Limb (tissue), 2 donors: ENCODE results near the gene SMIM24.
A peak's percentile ranks its signal among the peaks of the same experiment; 100 is the strongest.
"Not testable (repeated sequence)": the region's sequence is repeated elsewhere in the genome, so short reads cannot be mapped to it uniquely, and the experiment has no call there.

Experiments
- DNase-seq, 2 donors: peaks; one replicate each; pipeline ENCODE4 v3.0.0-alpha.2; 2016; ENCODE audit errors: extremely low spot score in 2 of 2

Gene SMIM24

GRCh38 chr19:3480383-3481091, at the start of gene SMIM24:
Gene SMIM24 (minus strand): TSS chr19:3480525. CDS start chr19:3480463, 62 bp downstream.
- no peak for DNase-seq

- not testable (repeated sequence) for DNase-seq
Measured at GRCh38 chr19:3529299-3529698, 49.0 kb upstream of the SMIM24 start.

GRCh38 chr19:3528539-3529211, 48.4 kb upstream of the SMIM24 start:
- DNase-seq: no peak

- DNase-seq: peak in 1 of 2 donors; percentile 23
Measured at GRCh38 chr19:3528080-3528479, 47.8 kb upstream of the SMIM24 start.

- DNase-seq: peak in 1 of 2 donors; percentile 21
Measured at GRCh38 chr19:3527238-3527910, 47.0 kb upstream of the SMIM24 start.

GRCh38 chr19:3526507-3527237, 46.3 kb upstream of the SMIM24 start:
- peak in 1 of 2 donors; percentile 31 for DNase-seq

GRCh38 chr19:3524904-3525451, 44.7 kb upstream of the SMIM24 start:
- DNase-seq: no peak

- peak in 1 of 2 donors; percentile 24 for DNase-seq
Measured at GRCh38 chr19:3524078-3524842, 43.9 kb upstream of the SMIM24 start.

GRCh38 chr19:3523361-3524077, 43.2 kb upstream of the SMIM24 start:
- DNase-seq: no peak

- DNase-seq: no peak
Measured at GRCh38 chr19:3522421-3523360, 42.4 kb upstream of the SMIM24 start.

GRCh38 chr19:3521104-3521445, 40.8 kb upstream of the SMIM24 start:
- no peak for DNase-seq

GRCh38 chr19:3520166-3521103, 40.1 kb upstream of the SMIM24 start:
- DNase-seq: peak in 1 of 2 donors; percentile 33

- peak in 1 of 2 donors; percentile 22 for DNase-seq
Measured at GRCh38 chr19:3519126-3519525, 38.8 kb upstream of the SMIM24 start.

- DNase-seq: no peak
Measured at GRCh38 chr19:3518659-3519058, 38.3 kb upstream of the SMIM24 start.

GRCh38 chr19:3518255-3518654, 37.9 kb upstream of the SMIM24 start:
- no peak for DNase-seq

- DNase-seq: no peak
Measured at GRCh38 chr19:3517638-3518037, 37.3 kb upstream of the SMIM24 start.

- DNase-seq: peak in 1 of 2 donors; percentile 31
Measured at GRCh38 chr19:3516675-3517207, 36.4 kb upstream of the SMIM24 start.
